Upper lobe of right lung (tissue), 1 donor: Measurements from ENCODE around the gene PRKCA. TPM values are rescaled to one million over a fixed set of nuclear protein-coding genes. Genes with fewer than 3 reads are reported as not detected.

Experiments
- ATAC-seq: fragments of 200-7000 bp; cut with Tn5 transposase; one replicate; pipeline ENCODE4 v1.9.1; 2020; ENCODE audit warnings: mild to moderate bottlenecking, moderate library complexity
- DNase-seq: peaks from one replicate; pipeline ENCODE4 v3.0.0-alpha.2; 2020
- H3K27ac ChIP-seq: fragments of 200-600 bp; one replicate; pipeline ENCODE4 v1.8.0; 2022
- H3K27me3 ChIP-seq: fragments of 200-600 bp; one replicate; pipeline ENCODE4 v1.8.0; 2022; ENCODE audit warnings: mild to moderate bottlenecking
- H3K36me3 ChIP-seq: fragments of 200-600 bp; one replicate; pipeline ENCODE4 v1.8.0; 2022
- H3K4me1 ChIP-seq: fragments of 200-600 bp; one replicate; pipeline ENCODE4 v1.8.0; 2022
- H3K4me3 ChIP-seq: fragments of 200-600 bp; one replicate; pipeline ENCODE4 v1.8.0; 2022; ENCODE audit warnings: mild to moderate bottlenecking
- H3K9me3 ChIP-seq: fragments of 200-600 bp; one replicate; pipeline ENCODE4 v1.8.0; 2022
- CTCF ChIP-seq: fragments of 200-600 bp; IDR thresholded peaks from one replicate; pipeline ENCODE4 v1.8.0; 2022; ENCODE audit warnings: antibody characterized with exemption
- intact Hi-C: fragments of 100-400 bp; cut with DNase I; formaldehyde crosslinking; loops from one replicate; pipeline ENCODE4 v1.11.0; 2022
- total RNA-seq: library from RNA; stranded (reverse); fragmentation: NEBNext Ultra II Directional; extraction: Animal tissue kit (Norgen Biotek cat#: 25700); gene quantifications from one replicate; pipeline ENCODE4 v1.2.1, GENCODE V29; 2021
- donor health status: DM: no; HTN: yes; CAD: no; lungs with severe emphysema.

PRKCA gene
- total RNA-seq, 1 donor from 2014 or later, result 43.4 TPM

DNA sequence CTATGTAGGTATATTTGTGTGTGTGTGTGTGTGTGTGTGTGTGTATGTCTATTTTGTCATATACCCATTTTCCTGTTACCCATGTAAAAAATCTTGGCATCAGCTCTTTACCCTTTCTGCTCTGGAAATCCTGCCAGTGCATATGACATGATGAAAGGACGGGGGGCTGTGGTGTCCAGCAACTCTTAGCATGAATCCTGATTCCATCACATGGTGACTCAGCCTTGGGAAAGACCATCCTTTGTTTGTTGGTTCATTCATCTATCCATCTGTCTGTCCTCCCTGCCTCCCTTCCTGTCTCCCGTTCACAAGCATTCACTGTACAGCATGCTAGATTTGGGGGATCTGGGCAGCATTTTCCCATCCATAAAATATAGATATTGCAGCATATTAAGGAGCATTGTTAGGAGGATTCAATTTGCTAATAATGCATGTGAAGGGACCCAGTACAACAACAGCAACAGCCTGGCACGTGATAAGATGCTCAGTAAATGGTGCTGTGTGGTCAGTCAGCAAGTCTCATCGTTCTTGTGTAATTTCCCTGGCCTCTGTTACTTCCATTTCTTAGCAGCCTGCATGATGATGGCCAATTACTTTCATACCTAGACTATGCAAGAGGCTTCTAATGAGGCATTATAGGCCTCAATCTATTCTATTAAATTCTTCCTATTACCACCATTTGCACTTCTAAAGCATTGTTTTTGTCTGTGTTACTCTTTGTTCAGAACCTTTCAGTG lies 191.0 kb downstream of the PRKCA start:
- no peak for ATAC-seq
- TF ChIP-seq CTCF, result no peak
- Histone ChIP-seq H3K4me3 (no peak overlapping the region), H3K9me3 (no peaks in the 10 kb centered on the region), H3K27me3 (no peaks in the 10 kb centered on the region), H3K4me1 (no peaks in the 10 kb centered on the region), H3K36me3 (no peaks in the 10 kb centered on the region), H3K27ac (no peak overlapping the region)
- DNase-seq, result no peak
- intact Hi-C loops, result no loop called here

GRCh38 chr17:66494023-66494803 lies 191.8 kb downstream of the PRKCA start:
- Histone ChIP-seq H3K4me1 (no peaks in the 10 kb centered on the region), H3K27me3 (no peaks in the 10 kb centered on the region), H3K4me3 (no peak overlapping the region), H3K27ac (no peak overlapping the region), H3K9me3 (no peaks in the 10 kb centered on the region), H3K36me3 (no peaks in the 10 kb centered on the region)
- DNase-seq (no peak), ATAC-seq (peak; percentile 39)
- TF ChIP-seq CTCF, result no peak
- intact Hi-C loops, result no loop called here

- no peak for TF ChIP-seq CTCF
- no peak for ATAC-seq
- Histone ChIP-seq H3K27ac (no peak overlapping the region), H3K9me3 (no peaks in the 10 kb centered on the region), H3K36me3 (no peaks in the 10 kb centered on the region), H3K4me3 (no peak overlapping the region), H3K27me3 (no peaks in the 10 kb centered on the region), H3K4me1 (no peaks in the 10 kb centered on the region)
- intact Hi-C loops, result no loop called here
- no peak for DNase-seq
Observed at GRCh38 chr17:66495035-66495434, 192.6 kb downstream of the PRKCA start.

- Histone ChIP-seq H3K4me1 (no peaks in the 10 kb centered on the region), H3K9me3 (no peaks in the 10 kb centered on the region)
- no peak for ATAC-seq
Observed at GRCh38 chr17:66496306-66496705, 193.9 kb downstream of the PRKCA start.

DNA sequence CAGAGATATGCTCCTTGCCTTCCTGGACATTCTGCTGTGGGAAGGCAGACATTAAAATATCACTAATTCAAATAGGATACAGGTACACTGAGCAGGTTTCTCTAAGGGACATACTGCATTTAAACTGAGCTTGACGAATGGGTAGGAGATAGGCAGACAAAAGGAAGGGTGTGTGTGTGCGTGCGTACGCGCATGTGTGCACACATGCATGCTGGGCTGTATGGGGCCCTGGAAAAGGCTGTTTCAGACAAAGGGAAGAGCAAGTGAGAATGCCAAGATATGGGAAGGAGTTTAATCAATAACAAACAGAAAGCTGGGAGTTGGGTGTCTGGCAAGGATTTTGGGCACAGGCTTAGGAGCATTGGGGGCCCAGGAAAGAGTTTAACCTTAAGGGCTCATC lies 196.2 kb downstream of the PRKCA start:
- Histone ChIP-seq H3K4me3 (no peak overlapping the region), H3K36me3 (no peaks in the 10 kb centered on the region), H3K9me3 (no peaks in the 10 kb centered on the region), H3K27me3 (no peaks in the 10 kb centered on the region), H3K27ac (no peak overlapping the region), H3K4me1 (no peaks in the 10 kb centered on the region)
- intact Hi-C loops, result no loop called here
- DNase-seq (no peak), ATAC-seq (no peak)
- no peak for TF ChIP-seq CTCF

More at GRCh38 chr17:66496306-66496705, 193.9 kb downstream of the PRKCA start:
- intact Hi-C loops, result no loop called here
- Histone ChIP-seq H3K36me3 (no peaks in the 10 kb centered on the region), H3K27ac (no peak overlapping the region), H3K4me3 (no peak overlapping the region), H3K27me3 (no peaks in the 10 kb centered on the region)
- no peak for TF ChIP-seq CTCF
- DNase-seq, result no peak
